ENCODE results near the gene HYAL3. TPM values are rescaled to one million over a fixed set of nuclear protein-coding genes. Genes with fewer than 3 reads are reported as not detected.

HYAL3 gene
- polyA plus RNA-seq, 3 donors: 3.4 to 5.8 (median 4.9) TPM

GRCh38 chr3:50275996-50276761 is 23.0 kb downstream of the HYAL3 start:
- H3K27me3 Mint-ChIP-seq (ENCODE audit: low read depth in 3 of 3): peaks cover 45 to 64% (median 62%) of the 10 kb centered on the region in 3 donors
- H3K79me2 ChIP-seq (ENCODE audit: insufficient read depth, low read length): no peaks in the 10 kb centered on the region
- no peaks in the 10 kb centered on the region for H4K20me1 ChIP-seq (ENCODE audit: insufficient read depth, low read length)
- 10% methylated on average over 79 of the region's 79 CpGs for WGBS (ENCODE audit: insufficient coverage)
- H3K27me3 ChIP-seq (ENCODE audit: control insufficient read depth in 2 of 2, insufficient read depth in 2 of 2, low read length in 2 of 2): peaks cover 24 to 50% of the 10 kb centered on the region in 2 donors
- no peak overlapping the region for H3K9ac ChIP-seq (ENCODE audit: insufficient read depth, low read length, poor library complexity, severe bottlenecking)
- no peak overlapping the region for H3K27ac ChIP-seq (ENCODE audit: low read depth in 1 of 2, low read length in 2 of 2)
- peaks cover 3 to 11% of the 10 kb centered on the region in 2 donors for H3K9me3 ChIP-seq (replicated peaks in 1 of 2; ENCODE audit: control insufficient read depth in 1 of 2, insufficient read depth in 1 of 2, low read length in 2 of 2)
- no peak for TF ChIP-seq CTCF (IDR thresholded peaks at IDR 0.05)
- peaks cover 6 to 8% of the 10 kb centered on the region in 2 donors for H3K36me3 Mint-ChIP-seq
- H3K36me3 ChIP-seq (replicated peaks in 1 of 2; ENCODE audit: control insufficient read depth in 1 of 2, insufficient read depth in 2 of 2, low read length in 2 of 2): no peaks in the 10 kb centered on the region
- H2AFZ ChIP-seq (ENCODE audit: insufficient read depth, low read depth, low read length, poor library complexity, severe bottlenecking): no peak overlapping the region
- H3K4me2 ChIP-seq (replicated peaks; ENCODE audit: extremely low read depth, low read length, poor library complexity, severe bottlenecking): no peak overlapping the region
- no peak overlapping the region for H3K4me3 ChIP-seq (replicated peaks in 1 of 3; ENCODE audit: low read depth in 2 of 3, low read length in 3 of 3)
- no peak overlapping the region for H3K27ac Mint-ChIP-seq
- H3K4me3 Mint-ChIP-seq: peak overlapping the region in 1 of 2 donors; percentile 84
- DNase-seq: peak in 1 of 3 donors; percentile 49
- peaks cover 16 to 34% of the 10 kb centered on the region in 2 donors for H3K4me1 ChIP-seq (ENCODE audit: control insufficient read depth in 1 of 2, insufficient read depth in 2 of 2, low read length in 2 of 2)
- peaks cover 0 to 18% (median 13%) of the 10 kb centered on the region in 7 donors for H3K9me3 Mint-ChIP-seq
- intact Hi-C loops (cut with micrococcal nuclease): no loop called here
- peaks cover 26% of the 10 kb centered on the region for H3K4me1 Mint-ChIP-seq

- H3K36me3 Mint-ChIP-seq: peaks cover 6 to 8% of the 10 kb centered on the region in 2 donors
- no peak overlapping the region for H3K9ac ChIP-seq (ENCODE audit: insufficient read depth, low read length, poor library complexity, severe bottlenecking)
- H2AFZ ChIP-seq (ENCODE audit: insufficient read depth, low read depth, low read length, poor library complexity, severe bottlenecking): no peak overlapping the region
- 4% methylated on average over 65 of the region's 65 CpGs for WGBS (ENCODE audit: insufficient coverage)
- peak overlapping the region in 1 of 2 donors; percentile 84 for H3K4me3 Mint-ChIP-seq
- H3K9me3 Mint-ChIP-seq: peaks cover 0 to 18% (median 13%) of the 10 kb centered on the region in 7 donors
- intact Hi-C loops (cut with micrococcal nuclease): no loop called here
- no peaks in the 10 kb centered on the region for H4K20me1 ChIP-seq (ENCODE audit: insufficient read depth, low read length)
- H3K27ac ChIP-seq (ENCODE audit: low read depth in 1 of 2, low read length in 2 of 2): no peak overlapping the region
- H3K36me3 ChIP-seq (replicated peaks in 1 of 2; ENCODE audit: control insufficient read depth in 1 of 2, insufficient read depth in 2 of 2, low read length in 2 of 2): no peaks in the 10 kb centered on the region
- no peak for DNase-seq
- H3K4me3 ChIP-seq (replicated peaks in 1 of 3; ENCODE audit: low read depth in 2 of 3, low read length in 3 of 3): no peak overlapping the region
- peaks cover 45 to 62% (median 61%) of the 10 kb centered on the region in 3 donors for H3K27me3 Mint-ChIP-seq (ENCODE audit: low read depth in 3 of 3)
- no peak overlapping the region for H3K27ac Mint-ChIP-seq
- H3K4me1 ChIP-seq (ENCODE audit: control insufficient read depth in 1 of 2, insufficient read depth in 2 of 2, low read length in 2 of 2): peaks cover 16 to 34% of the 10 kb centered on the region in 2 donors
- H3K79me2 ChIP-seq (ENCODE audit: insufficient read depth, low read length): no peaks in the 10 kb centered on the region
- no peak for TF ChIP-seq CTCF (IDR thresholded peaks at IDR 0.05)
- H3K9me3 ChIP-seq (replicated peaks in 1 of 2; ENCODE audit: control insufficient read depth in 1 of 2, insufficient read depth in 1 of 2, low read length in 2 of 2): peaks cover 3 to 11% of the 10 kb centered on the region in 2 donors
- no peak overlapping the region for H3K4me2 ChIP-seq (replicated peaks; ENCODE audit: extremely low read depth, low read length, poor library complexity, severe bottlenecking)
- peaks cover 26% of the 10 kb centered on the region for H3K4me1 Mint-ChIP-seq
- H3K27me3 ChIP-seq (ENCODE audit: control insufficient read depth in 2 of 2, insufficient read depth in 2 of 2, low read length in 2 of 2): peaks cover 24 to 50% of the 10 kb centered on the region in 2 donors
Observed at GRCh38 chr3:50275141-50275995, 23.8 kb downstream of the HYAL3 start.

Measured in CD14-positive monocyte (primary cell).